Measurements from ENCODE around the gene RPL27A. TPM values are rescaled to one million over a fixed set of nuclear protein-coding genes. Genes with fewer than 3 reads are reported as not detected.

The RPL27A gene
- total RNA-seq, 1 donor from 2014 or later, result 748 TPM

- Mint-ChIP-seq H3K4me1 (ENCODE audit: low read depth) (no peaks in the 10 kb centered on the region), H3K27me3 (no peaks in the 10 kb centered on the region), H3K9me3 (ENCODE audit: low read depth) (no peaks in the 10 kb centered on the region), H3K27ac (no peak overlapping the region), H3K4me3 (ENCODE audit: low read depth) (no peak overlapping the region), H3K36me3 (ENCODE audit: insufficient read depth) (peaks cover 29% of the 10 kb centered on the region)
- no peak for TF ChIP-seq CTCF (IDR thresholded peaks at IDR 0.05; ENCODE audit: unreplicated experiment)
- DNase-seq (ENCODE audit: low spot score, unreplicated experiment), result no peak
Observed at GRCh38 chr11:8712506-8712905, 29.9 kb downstream of the RPL27A start.

GRCh38 chr11:8713760-8714454 lies 31.3 kb downstream of the RPL27A start:
- no peak for TF ChIP-seq CTCF (IDR thresholded peaks at IDR 0.05; ENCODE audit: unreplicated experiment)
- no peak overlapping the region for H3K4me3 Mint-ChIP-seq (ENCODE audit: low read depth)
- H3K27ac Mint-ChIP-seq, result no peak overlapping the region
- no peaks in the 10 kb centered on the region for H3K9me3 Mint-ChIP-seq (ENCODE audit: low read depth)
- H3K36me3 Mint-ChIP-seq (ENCODE audit: insufficient read depth), result peaks cover 28% of the 10 kb centered on the region
- peaks cover 2% of the 10 kb centered on the region for H3K4me1 Mint-ChIP-seq (ENCODE audit: low read depth)
- no peak for DNase-seq (ENCODE audit: low spot score, unreplicated experiment)
- H3K27me3 Mint-ChIP-seq, result no peaks in the 10 kb centered on the region

- no peak for TF ChIP-seq CTCF (IDR thresholded peaks at IDR 0.05; ENCODE audit: unreplicated experiment)
- H3K4me3 Mint-ChIP-seq (ENCODE audit: low read depth), result no peak overlapping the region
- no peak for DNase-seq (ENCODE audit: low spot score, unreplicated experiment)
- H3K27me3 Mint-ChIP-seq, result no peaks in the 10 kb centered on the region
- no peak overlapping the region for H3K27ac Mint-ChIP-seq
- peaks cover 2% of the 10 kb centered on the region for H3K4me1 Mint-ChIP-seq (ENCODE audit: low read depth)
- peaks cover 25% of the 10 kb centered on the region for H3K36me3 Mint-ChIP-seq (ENCODE audit: insufficient read depth)
- H3K9me3 Mint-ChIP-seq (ENCODE audit: low read depth), result no peaks in the 10 kb centered on the region
Observed at GRCh38 chr11:8714622-8715225, 32.1 kb downstream of the RPL27A start.

- Mint-ChIP-seq H3K36me3 (ENCODE audit: insufficient read depth) (peaks cover 24% of the 10 kb centered on the region), H3K4me1 (ENCODE audit: low read depth) (peaks cover 9% of the 10 kb centered on the region), H3K27me3 (no peaks in the 10 kb centered on the region), H3K27ac (no peak overlapping the region), H3K4me3 (ENCODE audit: low read depth) (no peak overlapping the region), H3K9me3 (ENCODE audit: low read depth) (no peaks in the 10 kb centered on the region)
- no peak for DNase-seq (ENCODE audit: low spot score, unreplicated experiment)
- no peak for TF ChIP-seq CTCF (IDR thresholded peaks at IDR 0.05; ENCODE audit: unreplicated experiment)
Observed at GRCh38 chr11:8715501-8715900, 32.9 kb downstream of the RPL27A start.

- Mint-ChIP-seq H3K9me3 (ENCODE audit: low read depth) (no peaks in the 10 kb centered on the region), H3K4me1 (ENCODE audit: low read depth) (peaks cover 27% of the 10 kb centered on the region), H3K27ac (peak overlapping the region; percentile 81), H3K27me3 (no peaks in the 10 kb centered on the region), H3K4me3 (ENCODE audit: low read depth) (no peak overlapping the region), H3K36me3 (ENCODE audit: insufficient read depth) (peaks cover 20% of the 10 kb centered on the region)
- no peak for DNase-seq (ENCODE audit: low spot score, unreplicated experiment)
- no peak for TF ChIP-seq CTCF (IDR thresholded peaks at IDR 0.05; ENCODE audit: unreplicated experiment)
Observed at GRCh38 chr11:8717544-8717875, 34.9 kb downstream of the RPL27A start.
